Measurements from ENCODE around the gene GSTT4. TPM values are rescaled to one million over a fixed set of nuclear protein-coding genes. Genes with fewer than 3 reads are reported as not detected.

The GSTT4 gene
- total RNA-seq, 2 experiments from 2014 or later: not detected

GRCh38 chr22:24033731-24034130 lies 28.5 kb upstream of the GSTT4 start:
- DNase-seq: no peak
- H3K4me3 Mint-ChIP-seq: no peak overlapping the region
- no peak overlapping the region for H3K27ac Mint-ChIP-seq
- POLR2A ChIA-PET: interaction anchor here (0.6 kb wide), 1 partner anchor 390 kb away, joined by 5 read pairs; no protein-coding TSS in a partner anchor
- H3K27me3 Mint-ChIP-seq: no peaks in the 10 kb centered on the region
- peaks cover 31% of the 10 kb centered on the region for H3K36me3 Mint-ChIP-seq
- ATAC-seq (ENCODE audit: low read depth): no peak
- peaks cover 22% of the 10 kb centered on the region for H3K4me1 Mint-ChIP-seq
- H3K9me3 Mint-ChIP-seq: no peaks in the 10 kb centered on the region

GRCh38 chr22:24030186-24030702 lies 25.0 kb upstream of the GSTT4 start:
- Mint-ChIP-seq H3K4me1 (peaks cover 17% of the 10 kb centered on the region), H3K27me3 (no peaks in the 10 kb centered on the region), H3K4me3 (no peak overlapping the region), H3K27ac (no peak overlapping the region), H3K36me3 (peaks cover 19% of the 10 kb centered on the region), H3K9me3 (no peaks in the 10 kb centered on the region)
- no peak for ATAC-seq (ENCODE audit: low read depth)
- DNase-seq: no peak
- POLR2A ChIA-PET: interaction anchor here (0.6 kb wide), 1 partner anchor 19 kb away, joined by 3 read pairs; the partner anchor contains the start of gene CABIN1

- DNase-seq (no peak), ATAC-seq (ENCODE audit: low read depth) (no peak)
- H3K27ac Mint-ChIP-seq: no peak overlapping the region
- H3K36me3 Mint-ChIP-seq: peaks cover 29% of the 10 kb centered on the region
- peaks cover 1% of the 10 kb centered on the region for H3K9me3 Mint-ChIP-seq
- peaks cover 12% of the 10 kb centered on the region for H3K4me1 Mint-ChIP-seq
- no peaks in the 10 kb centered on the region for H3K27me3 Mint-ChIP-seq
- no peak overlapping the region for H3K4me3 Mint-ChIP-seq
- POLR2A ChIA-PET: no interaction called here
These were observed 24.1 kb upstream of the GSTT4 start for GRCh38 chr22:24029304-24029703.

GRCh38 chr22:24028533-24028932 lies 23.3 kb upstream of the GSTT4 start:
- Mint-ChIP-seq H3K27ac (no peak overlapping the region), H3K4me3 (no peak overlapping the region), H3K27me3 (no peaks in the 10 kb centered on the region), H3K4me1 (peaks cover 14% of the 10 kb centered on the region), H3K9me3 (peaks cover 2% of the 10 kb centered on the region), H3K36me3 (peaks cover 30% of the 10 kb centered on the region)
- DNase-seq (no peak), ATAC-seq (ENCODE audit: low read depth) (peak; percentile 33)
- POLR2A ChIA-PET: no interaction called here

- Mint-ChIP-seq H3K27ac (no peak overlapping the region), H3K27me3 (no peaks in the 10 kb centered on the region), H3K36me3 (peaks cover 32% of the 10 kb centered on the region), H3K9me3 (peaks cover 2% of the 10 kb centered on the region), H3K4me3 (no peak overlapping the region), H3K4me1 (peaks cover 19% of the 10 kb centered on the region)
- ATAC-seq (ENCODE audit: low read depth) (no peak), DNase-seq (no peak)
- POLR2A ChIA-PET: no interaction called here
These were observed 22.7 kb upstream of the GSTT4 start for GRCh38 chr22:24027991-24028390.

- Mint-ChIP-seq H3K36me3 (peaks cover 34% of the 10 kb centered on the region), H3K27me3 (no peaks in the 10 kb centered on the region), H3K4me3 (no peak overlapping the region), H3K27ac (no peak overlapping the region), H3K9me3 (peaks cover 2% of the 10 kb centered on the region), H3K4me1 (peaks cover 20% of the 10 kb centered on the region)
- POLR2A ChIA-PET: interaction anchor here (1.3 kb wide), 1 partner anchor 15 kb away, joined by 3 read pairs; no protein-coding TSS in a partner anchor
- ATAC-seq (ENCODE audit: low read depth): no peak
- no peak for DNase-seq
These were observed 22.2 kb upstream of the GSTT4 start for GRCh38 chr22:24027389-24027975.

- ATAC-seq (ENCODE audit: low read depth) (no peak), DNase-seq (no peak)
- H3K36me3 Mint-ChIP-seq: peaks cover 36% of the 10 kb centered on the region
- peaks cover 23% of the 10 kb centered on the region for H3K4me1 Mint-ChIP-seq
- no peak overlapping the region for H3K27ac Mint-ChIP-seq
- H3K27me3 Mint-ChIP-seq: no peaks in the 10 kb centered on the region
- POLR2A ChIA-PET: interaction anchor here (1.3 kb wide), 1 partner anchor 14 kb away, joined by 3 read pairs; no protein-coding TSS in a partner anchor
- peaks cover 2% of the 10 kb centered on the region for H3K9me3 Mint-ChIP-seq
- H3K4me3 Mint-ChIP-seq: no peak overlapping the region
These were observed 21.5 kb upstream of the GSTT4 start for GRCh38 chr22:24026733-24027132.

- H3K4me1 Mint-ChIP-seq: peaks cover 22% of the 10 kb centered on the region
- DNase-seq (no peak), ATAC-seq (ENCODE audit: low read depth) (no peak)
- H3K27ac Mint-ChIP-seq: no peak overlapping the region
- H3K4me3 Mint-ChIP-seq: no peak overlapping the region
- peaks cover 2% of the 10 kb centered on the region for H3K9me3 Mint-ChIP-seq
- H3K27me3 Mint-ChIP-seq: no peaks in the 10 kb centered on the region
- H3K36me3 Mint-ChIP-seq: peaks cover 35% of the 10 kb centered on the region
- POLR2A ChIA-PET: no interaction called here
These were observed 20.8 kb upstream of the GSTT4 start for GRCh38 chr22:24026056-24026455.

- POLR2A ChIA-PET: no interaction called here
- ATAC-seq (ENCODE audit: low read depth) (no peak), DNase-seq (no peak)
- Mint-ChIP-seq H3K4me3 (no peak overlapping the region), H3K27me3 (no peaks in the 10 kb centered on the region), H3K36me3 (peaks cover 35% of the 10 kb centered on the region), H3K4me1 (peaks cover 22% of the 10 kb centered on the region), H3K27ac (no peak overlapping the region), H3K9me3 (peaks cover 2% of the 10 kb centered on the region)
These were observed 20.2 kb upstream of the GSTT4 start for GRCh38 chr22:24025475-24025874.

- DNase-seq (no peak), ATAC-seq (ENCODE audit: low read depth) (no peak)
- H3K36me3 Mint-ChIP-seq: peaks cover 35% of the 10 kb centered on the region
- no peaks in the 10 kb centered on the region for H3K27me3 Mint-ChIP-seq
- peaks cover 22% of the 10 kb centered on the region for H3K4me1 Mint-ChIP-seq
- no peak overlapping the region for H3K4me3 Mint-ChIP-seq
- H3K27ac Mint-ChIP-seq: no peak overlapping the region
- POLR2A ChIA-PET: no interaction called here
- H3K9me3 Mint-ChIP-seq: peaks cover 2% of the 10 kb centered on the region
These were observed 19.1 kb upstream of the GSTT4 start for GRCh38 chr22:24024354-24024753.

- ATAC-seq (ENCODE audit: low read depth) (no peak), DNase-seq (no peak)
- Mint-ChIP-seq H3K4me3 (no peak overlapping the region), H3K27me3 (no peaks in the 10 kb centered on the region), H3K9me3 (peaks cover 2% of the 10 kb centered on the region), H3K27ac (no peak overlapping the region), H3K4me1 (peaks cover 22% of the 10 kb centered on the region), H3K36me3 (peaks cover 39% of the 10 kb centered on the region)
- POLR2A ChIA-PET: no interaction called here
These were observed 18.0 kb upstream of the GSTT4 start for GRCh38 chr22:24023204-24023789.

GRCh38 chr22:24021304-24021703 lies 16.1 kb upstream of the GSTT4 start:
- POLR2A ChIA-PET: no interaction called here
- Mint-ChIP-seq H3K27me3 (no peaks in the 10 kb centered on the region), H3K4me3 (no peak overlapping the region), H3K4me1 (peaks cover 20% of the 10 kb centered on the region), H3K27ac (no peak overlapping the region), H3K36me3 (peaks cover 44% of the 10 kb centered on the region), H3K9me3 (peaks cover 2% of the 10 kb centered on the region)
- DNase-seq (no peak), ATAC-seq (ENCODE audit: low read depth) (no peak)

GRCh38 chr22:24016156-24016555 lies 10.9 kb upstream of the GSTT4 start:
- Mint-ChIP-seq H3K27me3 (no peaks in the 10 kb centered on the region), H3K36me3 (peaks cover 25% of the 10 kb centered on the region), H3K4me3 (no peak overlapping the region), H3K27ac (no peak overlapping the region), H3K4me1 (peaks cover 28% of the 10 kb centered on the region), H3K9me3 (no peaks in the 10 kb centered on the region)
- POLR2A ChIA-PET: interaction anchor here (0.7 kb wide), 2 partner anchors 51 to 88 kb away, joined by 3 to 7 read pairs; no protein-coding TSS in a partner anchor
- no peak for DNase-seq
- no peak for ATAC-seq (ENCODE audit: low read depth)

GRCh38 chr22:24011735-24012068 lies 6.4 kb upstream of the GSTT4 start:
- peaks cover 17% of the 10 kb centered on the region for H3K36me3 Mint-ChIP-seq
- peak overlapping the region; percentile 94 for H3K27ac Mint-ChIP-seq
- ATAC-seq (ENCODE audit: low read depth) (no peak), DNase-seq (no peak)
- no peaks in the 10 kb centered on the region for H3K27me3 Mint-ChIP-seq
- peaks cover 31% of the 10 kb centered on the region for H3K4me1 Mint-ChIP-seq
- POLR2A ChIA-PET: interaction anchor here (0.9 to 5.7 kb wide), 5 partner anchors 24 to 413 kb away, joined by 3 to 36 read pairs (median 4); partner anchors contain the start of gene MIF
- peaks cover 3% of the 10 kb centered on the region for H3K9me3 Mint-ChIP-seq
- H3K4me3 Mint-ChIP-seq: peak overlapping the region; percentile 98
